Mesothelial cell of epicardium (in vitro differentiated cells): ENCODE data around the gene MCRIP1. TPM values are rescaled to one million over a fixed set of nuclear protein-coding genes. Genes with fewer than 3 reads are reported as not detected.
A peak's percentile ranks its signal among the peaks of the same experiment; 100 is the strongest.

Experiments used
- DNase-seq, 2 experiments: peaks; one replicate each; pipeline ENCODE4 v3.0.0; 2021; ENCODE audit warnings: low spot score in 2 of 2; ENCODE audit not compliant: unreplicated experiment in 2 of 2
- H3K27ac Mint-ChIP-seq: 2 replicates; pipeline ENCODE4 v1.8.0; 2021; ENCODE audit warnings: mixed read lengths
- H3K27me3 Mint-ChIP-seq: 2 replicates; pipeline ENCODE4 v1.8.0; 2021; ENCODE audit warnings: low read depth, mixed read lengths
- H3K36me3 Mint-ChIP-seq: 2 replicates; pipeline ENCODE4 v1.8.0; 2021; ENCODE audit warnings: mixed read lengths
- H3K4me1 Mint-ChIP-seq: 2 replicates; pipeline ENCODE4 v1.8.0; 2021; ENCODE audit warnings: mixed read lengths
- H3K4me3 Mint-ChIP-seq: 2 replicates; pipeline ENCODE4 v1.8.0; 2021; ENCODE audit warnings: mild to moderate bottlenecking, moderate library complexity, mixed read lengths
- H3K9me3 Mint-ChIP-seq: 2 replicates; pipeline ENCODE4 v1.8.0; 2021; ENCODE audit warnings: mixed read lengths
- total RNA-seq: library from RNA; stranded (reverse); gene quantifications from 3 replicates; pipeline ENCODE4 v1.2.1, GENCODE V29; 2021
- TF ChIP-seq, protein P1 (sequence below): fragments of 200-600 bp; sonication (generic); IDR thresholded peaks from one replicate; pipeline ENCODE4 v1.5.0; 2021; ENCODE audit warnings: antibody characterized with exemption; ENCODE audit not compliant: unreplicated experiment

The MCRIP1 gene, protein sequence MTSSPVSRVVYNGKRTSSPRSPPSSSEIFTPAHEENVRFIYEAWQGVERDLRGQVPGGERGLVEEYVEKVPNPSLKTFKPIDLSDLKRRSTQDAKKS
- total RNA-seq = 96.2 to 104 TPM (median 103 TPM) in 3 replicates

DNA sequence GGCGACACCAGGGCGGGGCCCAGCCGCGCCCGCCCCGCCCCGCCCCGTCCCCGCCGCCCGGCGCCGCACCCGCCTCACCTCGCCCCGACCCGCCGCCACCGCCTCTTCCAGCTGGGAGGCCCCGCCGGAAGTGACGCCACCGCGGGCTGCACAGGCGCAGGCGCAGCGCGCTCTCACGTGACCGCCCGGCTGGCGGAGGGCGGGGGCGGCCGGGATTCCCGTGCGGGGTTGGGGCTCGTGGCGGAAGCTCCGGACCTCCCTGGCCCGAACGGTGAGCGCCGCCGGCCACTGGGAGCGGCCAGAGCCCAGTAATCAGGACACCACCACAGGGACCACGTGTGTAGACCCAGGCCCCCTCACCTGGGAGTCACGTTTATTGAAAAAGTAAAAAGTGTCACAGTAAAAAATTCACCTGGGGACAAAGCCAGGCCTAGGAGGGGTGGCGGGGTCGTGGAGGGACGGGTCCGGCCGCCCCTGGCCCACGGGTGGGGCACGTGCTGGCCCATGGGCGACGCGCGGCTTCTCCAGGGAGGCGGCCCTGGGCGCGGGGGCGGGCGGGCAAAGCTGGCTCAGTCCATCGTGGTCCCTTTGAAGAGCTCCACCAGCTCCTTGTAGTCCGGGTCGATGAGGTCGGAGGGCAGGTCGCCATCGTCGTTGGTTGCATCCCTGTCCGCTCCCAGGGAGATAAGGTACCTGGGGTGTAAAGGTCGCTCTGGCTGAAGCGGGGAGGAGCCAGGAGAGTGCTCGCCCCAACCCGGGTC lies at the start of gene MCRIP1:
MCRIP1 (minus strand) TSS at position 132 of the 761 bp plus-strand sequence. CDS start 8,785 bp downstream, outside the sequence.
- H3K4me3 Mint-ChIP-seq = peak within 1 kb of the TSS; percentile 88
- TF ChIP-seq, protein P1, sequence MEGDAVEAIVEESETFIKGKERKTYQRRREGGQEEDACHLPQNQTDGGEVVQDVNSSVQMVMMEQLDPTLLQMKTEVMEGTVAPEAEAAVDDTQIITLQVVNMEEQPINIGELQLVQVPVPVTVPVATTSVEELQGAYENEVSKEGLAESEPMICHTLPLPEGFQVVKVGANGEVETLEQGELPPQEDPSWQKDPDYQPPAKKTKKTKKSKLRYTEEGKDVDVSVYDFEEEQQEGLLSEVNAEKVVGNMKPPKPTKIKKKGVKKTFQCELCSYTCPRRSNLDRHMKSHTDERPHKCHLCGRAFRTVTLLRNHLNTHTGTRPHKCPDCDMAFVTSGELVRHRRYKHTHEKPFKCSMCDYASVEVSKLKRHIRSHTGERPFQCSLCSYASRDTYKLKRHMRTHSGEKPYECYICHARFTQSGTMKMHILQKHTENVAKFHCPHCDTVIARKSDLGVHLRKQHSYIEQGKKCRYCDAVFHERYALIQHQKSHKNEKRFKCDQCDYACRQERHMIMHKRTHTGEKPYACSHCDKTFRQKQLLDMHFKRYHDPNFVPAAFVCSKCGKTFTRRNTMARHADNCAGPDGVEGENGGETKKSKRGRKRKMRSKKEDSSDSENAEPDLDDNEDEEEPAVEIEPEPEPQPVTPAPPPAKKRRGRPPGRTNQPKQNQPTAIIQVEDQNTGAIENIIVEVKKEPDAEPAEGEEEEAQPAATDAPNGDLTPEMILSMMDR = no peak
- peaks cover 19% of the 10 kb centered on the region for H3K4me1 Mint-ChIP-seq
- H3K27ac Mint-ChIP-seq = peak within 1 kb of the TSS; percentile 96
- no peaks in the 10 kb centered on the region for H3K27me3 Mint-ChIP-seq
- peak; percentile 96 to 97 for DNase-seq
- no peaks in the 10 kb centered on the region for H3K36me3 Mint-ChIP-seq
- H3K9me3 Mint-ChIP-seq = no peaks in the 10 kb centered on the region

DNA sequence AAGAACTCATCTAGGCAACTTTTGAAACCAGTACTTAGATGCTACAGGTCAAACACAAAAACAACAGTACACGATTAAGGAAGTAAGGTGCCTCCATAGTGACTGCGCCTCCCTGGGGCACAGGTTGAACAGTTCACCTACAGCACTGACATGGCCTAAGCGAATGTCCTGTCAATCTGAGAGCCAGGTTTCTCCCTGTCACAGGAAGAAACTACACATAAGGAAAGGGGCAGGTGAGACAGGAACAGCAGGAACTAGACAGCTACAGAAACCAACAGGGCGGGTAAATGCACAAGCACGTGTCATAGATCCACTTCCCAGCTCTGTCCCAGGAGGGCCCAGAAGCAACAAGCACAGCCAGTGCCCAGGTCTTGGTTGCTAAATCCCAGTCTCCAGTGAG lies 46.0 kb upstream of the MCRIP1 start:
- Mint-ChIP-seq H3K4me1 (no peaks in the 10 kb centered on the region), H3K27me3 (no peaks in the 10 kb centered on the region), H3K27ac (no peak overlapping the region), H3K36me3 (peaks cover 32% of the 10 kb centered on the region), H3K4me3 (no peak overlapping the region), H3K9me3 (no peaks in the 10 kb centered on the region)
- TF ChIP-seq, protein P1 = no peak
- no peak for DNase-seq

DNA sequence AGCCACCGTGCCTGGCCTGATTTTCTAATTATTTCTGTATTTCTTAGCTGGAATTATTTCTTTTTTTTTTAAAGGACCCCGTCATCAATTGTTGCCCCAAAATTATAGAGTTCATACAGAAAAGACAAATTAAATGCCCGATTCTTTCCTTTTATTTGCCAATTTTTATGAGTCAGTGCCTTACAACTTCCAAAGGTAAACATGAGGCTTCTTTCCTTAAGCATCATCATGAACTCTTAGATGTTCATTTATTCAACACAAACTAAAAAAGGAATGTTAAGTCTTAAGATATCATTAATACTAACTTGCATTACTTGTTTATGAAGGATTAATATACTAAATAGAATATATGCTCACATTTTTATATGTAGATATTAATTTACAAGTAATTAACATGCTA lies 45.2 kb upstream of the MCRIP1 start:
- peaks cover 30% of the 10 kb centered on the region for H3K36me3 Mint-ChIP-seq
- H3K4me1 Mint-ChIP-seq = no peaks in the 10 kb centered on the region
- no peak overlapping the region for H3K4me3 Mint-ChIP-seq
- TF ChIP-seq, protein P1 = no peak
- no peak for DNase-seq
- H3K9me3 Mint-ChIP-seq = no peaks in the 10 kb centered on the region
- no peaks in the 10 kb centered on the region for H3K27me3 Mint-ChIP-seq
- no peak overlapping the region for H3K27ac Mint-ChIP-seq

DNA sequence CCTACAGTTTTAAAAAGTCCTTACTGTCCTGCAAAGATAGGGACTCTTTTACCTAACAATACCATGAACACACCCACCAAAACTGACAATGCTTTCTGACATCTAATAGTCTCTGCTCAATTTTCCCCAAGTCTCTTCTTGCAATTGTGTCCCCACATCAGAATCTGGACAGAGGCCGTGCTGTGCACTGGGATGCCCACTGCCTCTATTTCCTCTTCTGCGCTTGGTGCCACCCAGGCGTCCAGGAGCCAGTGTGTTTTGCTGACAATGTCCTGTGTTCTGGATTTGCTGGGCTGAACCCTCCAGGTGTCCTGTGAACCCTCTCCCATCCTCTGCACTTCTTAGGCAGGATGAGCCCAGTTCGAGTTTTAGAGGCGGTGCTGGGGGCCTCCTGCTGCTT lies 44.5 kb upstream of the MCRIP1 start:
- Mint-ChIP-seq H3K36me3 (peaks cover 28% of the 10 kb centered on the region), H3K9me3 (no peaks in the 10 kb centered on the region), H3K4me3 (no peak overlapping the region), H3K4me1 (peaks cover 4% of the 10 kb centered on the region), H3K27ac (no peak overlapping the region), H3K27me3 (no peaks in the 10 kb centered on the region)
- DNase-seq = no peak
- TF ChIP-seq, protein P1 = no peak

DNA sequence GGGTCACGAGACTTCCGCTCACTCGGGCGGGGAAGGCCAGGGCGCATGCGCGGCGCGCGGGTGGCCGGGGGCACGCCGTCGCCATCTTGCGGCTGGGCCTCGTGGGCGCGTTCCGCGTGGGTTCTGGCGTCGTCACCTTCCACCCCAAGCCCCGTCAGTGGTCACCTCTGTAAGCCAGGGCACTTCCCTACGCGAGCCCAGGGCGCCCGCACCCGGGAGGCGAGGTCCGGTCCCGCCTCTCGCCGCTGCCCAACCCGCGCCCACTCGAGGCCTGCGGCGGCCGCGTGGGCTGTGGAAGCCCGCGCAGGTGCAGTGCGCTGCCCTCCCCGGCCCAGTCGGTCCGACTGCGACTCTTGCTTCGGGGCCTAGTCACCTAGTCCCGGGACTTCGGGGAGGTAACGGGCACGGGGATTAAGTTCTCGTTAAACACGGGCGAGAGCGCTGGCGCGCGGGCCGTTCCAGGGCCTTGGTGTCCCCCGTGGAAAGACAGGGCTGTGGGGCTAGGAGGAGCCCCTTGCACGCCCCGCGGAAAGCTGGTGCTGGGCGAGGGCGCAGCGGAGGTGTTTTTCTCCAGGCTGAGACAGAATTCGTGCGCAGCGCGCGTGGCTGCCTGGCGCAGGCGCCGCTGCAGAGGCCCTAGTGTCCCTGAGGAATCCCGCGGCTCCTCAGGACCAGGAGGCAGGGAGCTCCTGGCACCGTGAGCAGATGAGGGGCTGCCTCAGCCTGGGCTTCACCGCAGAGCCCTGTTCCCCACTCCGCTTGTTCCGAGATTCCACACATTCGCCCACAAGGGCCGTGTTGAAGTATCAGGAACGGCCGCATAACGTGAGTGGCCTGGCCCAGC lies 38.5 kb upstream of the MCRIP1 start:
- Mint-ChIP-seq H3K4me3 (peak overlapping the region; percentile 81), H3K36me3 (no peaks in the 10 kb centered on the region), H3K27ac (peak overlapping the region; percentile 96), H3K27me3 (no peaks in the 10 kb centered on the region), H3K4me1 (peaks cover 39% of the 10 kb centered on the region), H3K9me3 (no peaks in the 10 kb centered on the region)
- DNase-seq = peak; percentile 87 to 92
- TF ChIP-seq, protein P1 = no peak
